RWPE1 (cell line): Measurements from ENCODE around the gene SLC44A1.
A peak's percentile ranks its signal among the peaks of the same experiment; 100 is the strongest.

Experiments
- CTCF ChIA-PET: fragments of 350-600 bp; sonication (Branson Sonifier 250); formaldehyde crosslinking; extraction: SDS; loops from one replicate; lab custom pipeline; 2021; lab: Yijun Ruan, JAX
- POLR2A ChIA-PET: fragments of 400-600 bp; formaldehyde crosslinking; extraction: SDS; loops from one replicate; lab custom pipeline; 2020; ENCODE audit warnings: antibody characterized with exemption; ENCODE audit not compliant: low non-redundant PET; lab: Yijun Ruan, JAX
- DNase-seq: peaks from one replicate; pipeline ENCODE4 v3.0.0; 2012; ENCODE audit warnings: low spot score
- H3K27ac ChIP-seq: fragments of 450-650 bp; 2 replicates; pipeline ENCODE4 v1.5.1; 2017
- CTCF ChIP-seq: fragments of 450-650 bp; conservative IDR thresholded peaks from 2 replicates; pipeline ENCODE4 v1.5.1; 2017; ENCODE audit warnings: low read depth, mild to moderate bottlenecking

Gene SLC44A1

GRCh38 chr9:105244003-105244733 is at the start of gene SLC44A1:
Gene SLC44A1, plus strand, starts transcription at chr9:105244651. Its CDS starts 218 bp downstream, at chr9:105244869.
- H3K27ac ChIP-seq = peak within 1 kb of the TSS; percentile 83
- TF ChIP-seq CTCF = no peak
- ChIA-PET CTCF (interaction anchor here (0.6 to 2.8 kb wide), 9 partner anchors 21 to 381 kb away, joined by 3 to 15 read pairs (median 4); partner anchors contain the start of gene ABCA1), POLR2A (interaction anchor here (0.6 to 1.4 kb wide), 8 partner anchors 15 to 169 kb away, joined by 3 to 11 read pairs (median 4); no protein-coding TSS in a partner anchor)
- DNase-seq = peak; percentile 93

GRCh38 chr9:105195259-105195658 is 49.2 kb upstream of the SLC44A1 start:
- no peak overlapping the region for H3K27ac ChIP-seq
- ChIA-PET CTCF (no interaction called here), POLR2A (no interaction called here)
- no peak for TF ChIP-seq CTCF
- DNase-seq = no peak

- ChIA-PET POLR2A (no interaction called here), CTCF (interaction anchor here (0.6 kb wide), 1 partner anchor 134 kb away, joined by 4 read pairs; no protein-coding TSS in a partner anchor)
- H3K27ac ChIP-seq = no peak overlapping the region
- DNase-seq = no peak
- no peak for TF ChIP-seq CTCF
Measured at GRCh38 chr9:105198023-105198422, 46.4 kb upstream of the SLC44A1 start.

GRCh38 chr9:105198865-105199264 is 45.6 kb upstream of the SLC44A1 start:
- POLR2A ChIA-PET = no interaction called here
- no peak overlapping the region for H3K27ac ChIP-seq
- no peak for DNase-seq
- TF ChIP-seq CTCF = no peak
- CTCF ChIA-PET = interaction anchor here (0.6 kb wide), 2 partner anchors 133 to 420 kb away, joined by 4 read pairs; no protein-coding TSS in a partner anchor

- no peak for DNase-seq
- CTCF ChIA-PET = no interaction called here
- TF ChIP-seq CTCF = no peak
- POLR2A ChIA-PET = no interaction called here
- H3K27ac ChIP-seq = no peak overlapping the region
Measured at GRCh38 chr9:105204416-105204815, 40.0 kb upstream of the SLC44A1 start.

GRCh38 chr9:105205787-105206495 is 38.5 kb upstream of the SLC44A1 start:
- peak; percentile 42 for DNase-seq
- POLR2A ChIA-PET = no interaction called here
- no peak for TF ChIP-seq CTCF
- peak overlapping the region; percentile 77 for H3K27ac ChIP-seq
- CTCF ChIA-PET = no interaction called here
